Gastrocnemius medialis (tissue), 4 donors: ENCODE measurements around the gene OSBP2. TPM values are rescaled to one million over a fixed set of nuclear protein-coding genes. Genes with fewer than 3 reads are reported as not detected.

Experiments
- ATAC-seq, 2 donors: fragments of 150-250 bp; one replicate each; pipeline ENCODE4 v1.9.1; 2016
- DNase-seq, 2 donors: peaks; one replicate each; pipeline ENCODE4 v3.0.0-alpha.2; 2019
- H3K27ac ChIP-seq, 4 donors: fragments of 200-600 bp; sonication (generic); 1 replicate in 1 of 4; 2 replicates in 3 of 4; pipeline ENCODE4 v1.5.1; 2016 to 2018; ENCODE audit warnings: mild to moderate bottlenecking in 2 of 4, moderate library complexity in 1 of 4
- H3K27me3 ChIP-seq, 3 donors: fragments of 200-600 bp; sonication (generic) in 2 of 3; 1 replicate in 1 of 3; 2 replicates in 2 of 3; pipeline versions ENCODE4 v1.5.1 to v1.6.0; 2016 to 2019; ENCODE audit warnings: mild to moderate bottlenecking in 1 of 3, moderate library complexity in 1 of 3
- H3K36me3 ChIP-seq, 2 donors: fragments of 200-600 bp; sonication (generic) in 1 of 2; one replicate each; pipeline ENCODE4 v1.5.1; 2017 to 2018
- H3K4me1 ChIP-seq, 2 donors: fragments of 200-600 bp; sonication (generic) in 1 of 2; one replicate each; pipeline ENCODE4 v1.5.1; 2016 to 2017; ENCODE audit warnings: mild to moderate bottlenecking in 2 of 2
- H3K4me3 ChIP-seq, 4 donors: fragments of 200-600 bp; sonication (generic) in 3 of 4; 1 replicate in 1 of 4; 2 replicates in 3 of 4; pipeline ENCODE4 v1.5.1; 2016 to 2019; ENCODE audit warnings: mild to moderate bottlenecking in 2 of 4
- H3K9me3 ChIP-seq, 3 donors: fragments of 200-600 bp; sonication (generic) in 2 of 3; 1 replicate in 1 of 3; 2 replicates in 2 of 3; pipeline ENCODE4 v1.5.1; 2016 to 2019
- CTCF ChIP-seq, 5 experiments: fragments of 450-650 bp in 3 of 5; fragments of 200-600 bp in 2 of 5; sonication (generic) in 2 of 5; IDR thresholded peaks in 4 of 5; conservative IDR thresholded peaks in 1 of 5; 1 replicate in 4 of 5; 2 replicates in 1 of 5; pipeline ENCODE4 v1.5.1; 2016 to 2019; ENCODE audit warnings: antibody characterized with exemption in 5 of 5, mild to moderate bottlenecking in 3 of 5, moderate library complexity in 3 of 5
- POLR2A ChIP-seq, 2 donors: fragments of 450-650 bp; IDR thresholded peaks; one replicate each; pipeline ENCODE4 v1.6.1; 2017; ENCODE audit warnings: antibody characterized with exemption in 2 of 2, mild to moderate bottlenecking in 2 of 2, moderate library complexity in 2 of 2
- in situ Hi-C, 4 donors: fragments of 200-750 bp; cut with MboI; loops; one replicate each; pipeline versions ENCODE4 v1.15.0 to v1.8.0; 2017; ENCODE audit warnings: low sequenced_read_pairs in 4 of 4
- intact Hi-C: fragments of 100-400 bp; cut with DNase I; formaldehyde crosslinking; loops from one replicate; pipeline ENCODE4 v1.15.1; 2023; ENCODE audit warnings: low total_unique reads
- microRNA counts, 2 donors: library from miRNA; unstranded; fragments of <30 nt; microRNA quantifications; one replicate each; lab custom pipeline; 2016
- microRNA-seq, 2 donors: library from miRNA; unstranded; fragments of <30 nt; microRNA quantifications; one replicate each; pipeline ENCODE4, GENCODE V29; 2016; ENCODE audit warnings: borderline replicate concordance in 2 of 2
- total RNA-seq, 4 donors: library from RNA; depleted of rRNA; stranded (reverse); fragments of >200 nt; gene quantifications; one replicate each; pipeline versions ENCODE4 v1.1.0 to v1.2.3, GENCODE V29; 2016

OSBP2 gene
- total RNA-seq, 4 donors from 2014 or later, result 2.8 to 4.3 (median 3.0) TPM

- DNase-seq, result no peak
Observed at GRCh38 chr22:30949934-30950660, 255.4 kb downstream of the OSBP2 start.

GRCh38 chr22:30953206-30953605 lies 258.5 kb downstream of the OSBP2 start:
- H3K27me3 ChIP-seq, result no peaks in the 10 kb centered on the region
- peaks cover 0 to 65% of the 10 kb centered on the region in 2 donors for H3K36me3 ChIP-seq
- intact Hi-C loops, result loop anchor here (5.0 kb wide), 1 partner anchor 279 kb away; no protein-coding TSS in a partner anchor
- H3K4me1 ChIP-seq, result peaks cover 0 to 7% of the 10 kb centered on the region in 2 donors
- no peak overlapping the region for H3K27ac ChIP-seq
- in situ Hi-C loops, result loop anchor here in 1 of 4 donors (5.0 to 10.0 kb wide), 2 partner anchors 134 to 192 kb away; partner anchors contain the start of gene PLA2G3
- no peak for ATAC-seq
- TF ChIP-seq CTCF (IDR thresholded peaks at IDR 0.05 in 4 of 5, conservative IDR thresholded peaks at IDR 0.05 in 1 of 5) (no peak), POLR2A (IDR thresholded peaks at IDR 0.05) (no peak)
- no peaks in the 10 kb centered on the region for H3K9me3 ChIP-seq
- H3K4me3 ChIP-seq, result no peak overlapping the region
- DNase-seq, result no peak

More at GRCh38 chr22:30949934-30950660, 255.4 kb downstream of the OSBP2 start:
- Histone ChIP-seq H3K27ac (no peak overlapping the region), H3K9me3 (no peaks in the 10 kb centered on the region), H3K36me3 (peaks cover 0 to 77% of the 10 kb centered on the region in 2 donors), H3K27me3 (no peaks in the 10 kb centered on the region), H3K4me1 (peaks cover 0 to 14% of the 10 kb centered on the region in 2 donors), H3K4me3 (no peak overlapping the region)
- in situ Hi-C loops, result loop anchor here in 2 of 4 donors (5.0 to 10.0 kb wide), 3 partner anchors 137 to 205 kb away; partner anchors contain the start of gene PLA2G3 (in 1 of the 2)
- TF ChIP-seq CTCF (IDR thresholded peaks at IDR 0.05 in 4 of 5, conservative IDR thresholded peaks at IDR 0.05 in 1 of 5) (no peak), POLR2A (IDR thresholded peaks at IDR 0.05) (no peak)
- intact Hi-C loops, result loop anchor here (5.0 kb wide), 2 partner anchors 197 to 282 kb away; no protein-coding TSS in a partner anchor
- ATAC-seq, result no peak

DNA sequence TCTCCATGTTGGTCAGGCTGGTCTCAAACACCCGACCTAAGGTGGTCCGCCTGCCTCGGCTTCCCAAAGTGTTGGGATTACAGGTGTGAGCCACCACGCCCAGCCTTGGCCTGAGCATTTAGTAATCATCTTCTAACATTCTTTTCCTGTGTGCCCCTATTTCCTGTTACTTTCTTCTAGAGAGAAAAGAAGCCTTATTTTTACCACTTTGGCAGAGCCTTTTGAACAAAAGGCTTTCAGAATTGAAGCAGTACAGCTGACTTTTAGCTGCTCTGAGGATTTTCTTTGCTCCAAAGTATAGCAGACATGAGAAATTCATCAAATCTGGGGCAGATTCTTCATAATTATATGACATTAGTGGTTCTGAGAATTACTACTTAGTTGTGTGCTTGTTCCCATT lies 260.5 kb downstream of the OSBP2 start:
- Histone ChIP-seq H3K9me3 (no peaks in the 10 kb centered on the region), H3K4me1 (no peaks in the 10 kb centered on the region), H3K36me3 (peaks cover 0 to 46% of the 10 kb centered on the region in 2 donors), H3K27ac (no peak overlapping the region), H3K4me3 (no peak overlapping the region), H3K27me3 (no peaks in the 10 kb centered on the region)
- in situ Hi-C loops (loop anchor here in 1 of 4 donors (10.0 kb wide), 1 partner anchor 190 kb away; the partner anchor contains the start of gene PLA2G3), intact Hi-C loops (no loop called here)
- ATAC-seq (no peak), DNase-seq (no peak)
- TF ChIP-seq POLR2A (IDR thresholded peaks at IDR 0.05), result no peak
- no peak for TF ChIP-seq CTCF (IDR thresholded peaks at IDR 0.05 in 4 of 5, conservative IDR thresholded peaks at IDR 0.05 in 1 of 5)

MicroRNAs encoded within 50 kb of the gene (microRNA counts, 767-probe panel; counts per million panel counts)
- microRNA hsa-miR-3200-3p (lab: Ali Mortazavi, UCI), result 356 to 448 counts per million in 2 donors

Small RNA genes within 50 kb of the gene (microRNA-seq; reads per million reads assigned to microRNA genes)
- 8.5 to 11.8 reads per million in 2 donors for gene MIR3200

Other genes starting within 250 kb of the OSBP2 start
- gene SEC14L3, start 222.9 kb upstream of the OSBP2 start, total RNA-seq, result not detected
- gene SEC14L4, start 189.2 kb upstream of the OSBP2 start, total RNA-seq, result under 1 TPM in 1 of 4 donors, not detected in 3; 0.11 TPM
- not detected for gene SEC14L6, start 148.1 kb upstream of the OSBP2 start, total RNA-seq
- gene GAL3ST1, start 120.2 kb upstream of the OSBP2 start, total RNA-seq, result 1 to 10 TPM in 2 of 4 donors, under 1 TPM in 2; 0.29 to 2.0 (median 1.2) TPM
- gene PES1, start 103.0 kb upstream of the OSBP2 start, total RNA-seq, result 10 to 100 TPM; 56.3 to 72.0 (median 65.8) TPM
- gene TCN2, start 87.7 kb upstream of the OSBP2 start, total RNA-seq, result 10 to 100 TPM in 3 of 4 donors, 1 to 10 TPM in 1; 5.1 to 12.8 (median 11.7) TPM
- 10 to 100 TPM in 2 of 4 donors, 1 to 10 TPM in 2; 8.5 to 19.3 (median 10.9) TPM for gene SLC35E4, start 59.1 kb upstream of the OSBP2 start, total RNA-seq
- 1 to 10 TPM in 3 of 4 donors, under 1 TPM in 1; 0.82 to 4.3 (median 2.0) TPM for gene DUSP18, start 27.0 kb upstream of the OSBP2 start, total RNA-seq